Suprapubic skin (tissue), 4 donors: ENCODE data around the gene RCBTB2. TPM values are rescaled to one million over a fixed set of nuclear protein-coding genes. Genes with fewer than 3 reads are reported as not detected.
A peak's percentile ranks its signal among the peaks of the same experiment; 100 is the strongest.

Source experiments
- DNase-seq, 2 donors: peaks; one replicate each; pipeline ENCODE4 v3.0.0-alpha.2; 2019; ENCODE audit warnings: low spot score in 2 of 2
- H3K27ac ChIP-seq: fragments of 200-600 bp; sonication (generic); one replicate; pipeline ENCODE4 v1.5.1; 2019
- H3K27me3 ChIP-seq: fragments of 200-600 bp; sonication (generic); one replicate; pipeline ENCODE4 v1.5.1; 2019
- H3K36me3 ChIP-seq: fragments of 200-600 bp; sonication (generic); one replicate; pipeline ENCODE4 v1.5.1; 2019
- H3K4me1 ChIP-seq: fragments of 200-600 bp; sonication (generic); one replicate; pipeline ENCODE4 v1.5.1; 2019
- H3K4me3 ChIP-seq: fragments of 200-600 bp; sonication (generic); one replicate; pipeline ENCODE4 v1.5.1; 2019; ENCODE audit warnings: mild to moderate bottlenecking
- H3K9me3 ChIP-seq: fragments of 200-600 bp; sonication (generic); one replicate; pipeline ENCODE4 v1.5.1; 2019
- CTCF ChIP-seq, 2 donors: fragments of 200-600 bp in 1 of 2; fragments of 450-650 bp in 1 of 2; sonication (generic) in 1 of 2; IDR thresholded peaks; one replicate each; pipeline ENCODE4 v1.5.1; 2016 to 2019; ENCODE audit warnings: antibody characterized with exemption in 2 of 2, mild to moderate bottlenecking in 1 of 2, moderate library complexity in 1 of 2
- EP300 ChIP-seq: sonication (generic); formaldehyde crosslinking; IDR thresholded peaks from one replicate; pipeline ENCODE4 v1.6.1; 2017; ENCODE audit warnings: antibody characterized with exemption
- POLR2A ChIP-seq, 2 donors: fragments of 450-650 bp; IDR thresholded peaks; one replicate each; pipeline ENCODE4 v1.6.1; 2017; ENCODE audit warnings: antibody characterized with exemption in 2 of 2, mild to moderate bottlenecking in 2 of 2, moderate library complexity in 2 of 2
- POLR2AphosphoS5 ChIP-seq, 3 donors: sonication (generic); formaldehyde crosslinking; IDR thresholded peaks; one replicate each; pipeline ENCODE4 v1.6.1; 2017; ENCODE audit warnings: antibody characterized with exemption in 3 of 3
- WGBS: methylation state at CpG from one replicate; pipeline ENCODE4 v1.1.5; 2018; 5-methylcytosine and 5-hydroxymethylcytosine counted together
- total RNA-seq, 4 donors: library from RNA; depleted of rRNA; stranded (reverse); fragments of >200 nt; gene quantifications; one replicate each; pipeline ENCODE4 v1.1.0, GENCODE V29; 2016

Gene RCBTB2
- total RNA-seq, 4 donors from 2014 or later = 2.9 to 5.8 (median 4.4) TPM

DNA sequence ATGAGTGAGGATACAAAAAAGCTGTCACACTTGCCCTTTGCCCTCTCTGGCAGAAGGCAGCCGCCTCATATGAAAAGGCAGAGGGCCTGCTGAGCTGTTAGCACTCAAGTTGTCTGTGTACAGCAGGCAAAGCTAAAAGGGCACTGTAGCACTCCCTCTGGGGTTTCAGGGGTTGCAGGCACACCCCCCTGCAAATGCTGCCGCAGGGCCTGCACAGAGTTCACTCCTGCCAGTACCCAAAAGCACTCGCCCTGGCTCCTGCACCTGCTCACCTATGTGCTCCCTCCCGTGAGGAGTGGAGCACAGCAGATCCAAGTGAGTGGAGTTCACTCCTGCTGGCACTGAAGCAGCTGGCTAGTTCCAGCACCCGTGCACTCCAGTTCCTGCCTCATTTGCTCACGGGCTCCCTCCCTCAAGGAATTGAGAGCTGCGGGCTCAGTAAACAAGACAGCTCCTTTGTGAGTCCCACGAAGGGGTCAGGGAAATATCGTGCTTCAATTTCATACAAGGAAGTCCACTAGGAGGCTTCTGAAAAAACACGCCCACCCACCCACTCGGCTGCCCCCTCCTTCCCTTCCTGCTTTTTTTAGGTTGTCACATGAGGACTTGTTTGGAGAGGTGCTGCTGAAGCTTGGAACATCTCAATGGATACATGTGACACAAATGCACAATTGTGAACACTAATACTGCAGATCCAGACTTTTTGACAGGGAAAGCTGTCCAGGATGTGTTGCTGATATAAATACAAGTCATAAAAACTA is 9.9 kb upstream of the RCBTB2 start:
- Histone ChIP-seq H3K36me3 (no peaks in the 10 kb centered on the region), H3K4me3 (no peak overlapping the region), H3K9me3 (no peaks in the 10 kb centered on the region), H3K4me1 (peaks cover 16% of the 10 kb centered on the region), H3K27ac (peak overlapping the region; percentile 67), H3K27me3 (no peaks in the 10 kb centered on the region)
- peak in 1 of 2 donors; percentile 73 for DNase-seq
- TF ChIP-seq POLR2A (IDR thresholded peaks at IDR 0.05) (no peak), EP300 (no peak), POLR2AphosphoS5 (IDR thresholded peaks at IDR 0.05) (no peak), CTCF (IDR thresholded peaks at IDR 0.05) (no peak)
- WGBS = 8% methylated on average over 6 of the region's 11 CpGs

- TF ChIP-seq POLR2A (IDR thresholded peaks at IDR 0.05) (no peak), CTCF (IDR thresholded peaks at IDR 0.05) (no peak), EP300 (no peak)
- no peak for DNase-seq
- peak overlapping the region; percentile 67 for H3K27ac ChIP-seq
- H3K4me3 ChIP-seq = no peak overlapping the region
- H3K36me3 ChIP-seq = no peaks in the 10 kb centered on the region
- H3K4me1 ChIP-seq = peaks cover 16% of the 10 kb centered on the region
- no peaks in the 10 kb centered on the region for H3K27me3 ChIP-seq
- 87% methylated on average over 4 of the region's 4 CpGs for WGBS
- H3K9me3 ChIP-seq = no peaks in the 10 kb centered on the region
These were observed 9.3 kb upstream of the RCBTB2 start for GRCh38 chr13:48542138-48542537.

GRCh38 chr13:48539550-48539949 is 6.7 kb upstream of the RCBTB2 start:
- Histone ChIP-seq H3K9me3 (no peaks in the 10 kb centered on the region), H3K27ac (no peak overlapping the region), H3K4me3 (no peak overlapping the region), H3K4me1 (peaks cover 16% of the 10 kb centered on the region), H3K27me3 (no peaks in the 10 kb centered on the region), H3K36me3 (no peaks in the 10 kb centered on the region)
- no peak for TF ChIP-seq POLR2AphosphoS5 (IDR thresholded peaks at IDR 0.05)
- DNase-seq = no peak

DNA sequence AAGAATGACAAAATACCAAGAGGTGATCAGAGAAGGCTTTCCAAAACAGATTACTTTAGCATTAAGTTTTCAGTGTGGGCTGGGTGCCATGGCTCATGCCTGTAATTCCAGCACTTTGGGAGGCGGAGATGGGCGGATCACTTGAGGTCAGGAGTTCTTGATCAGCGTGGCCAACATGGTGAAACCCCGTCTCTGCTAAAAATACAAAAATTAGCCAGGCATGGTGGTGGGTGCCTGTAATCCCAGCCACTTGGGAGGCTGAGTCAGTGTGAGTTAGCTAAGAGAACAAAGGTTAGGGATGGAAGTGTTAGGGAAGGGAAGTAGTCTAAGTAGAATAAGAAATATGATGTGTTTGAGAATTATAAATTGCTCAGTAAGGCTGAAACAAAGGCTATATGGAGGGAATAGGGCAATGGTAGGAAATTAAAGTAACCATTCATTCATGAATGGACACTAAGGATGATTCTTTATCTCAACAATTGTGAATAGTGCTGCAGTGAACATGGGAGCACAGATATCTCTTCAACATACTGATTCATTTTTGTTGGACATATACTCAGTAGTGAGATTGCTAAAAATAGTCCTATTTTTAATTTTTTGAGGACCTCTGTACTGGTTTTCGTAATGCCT is 3.9 kb upstream of the RCBTB2 start:
- Histone ChIP-seq H3K27me3 (no peaks in the 10 kb centered on the region), H3K9me3 (no peaks in the 10 kb centered on the region), H3K4me1 (peaks cover 9% of the 10 kb centered on the region), H3K36me3 (no peaks in the 10 kb centered on the region), H3K27ac (no peak overlapping the region), H3K4me3 (no peak overlapping the region)
- DNase-seq = no peak
- WGBS = 83% methylated on average over 5 of the region's 5 CpGs
- TF ChIP-seq EP300 = no peak
- no peak for TF ChIP-seq CTCF (IDR thresholded peaks at IDR 0.05)
- TF ChIP-seq POLR2A (IDR thresholded peaks at IDR 0.05) = no peak
- TF ChIP-seq POLR2AphosphoS5 (IDR thresholded peaks at IDR 0.05) = no peak

DNA sequence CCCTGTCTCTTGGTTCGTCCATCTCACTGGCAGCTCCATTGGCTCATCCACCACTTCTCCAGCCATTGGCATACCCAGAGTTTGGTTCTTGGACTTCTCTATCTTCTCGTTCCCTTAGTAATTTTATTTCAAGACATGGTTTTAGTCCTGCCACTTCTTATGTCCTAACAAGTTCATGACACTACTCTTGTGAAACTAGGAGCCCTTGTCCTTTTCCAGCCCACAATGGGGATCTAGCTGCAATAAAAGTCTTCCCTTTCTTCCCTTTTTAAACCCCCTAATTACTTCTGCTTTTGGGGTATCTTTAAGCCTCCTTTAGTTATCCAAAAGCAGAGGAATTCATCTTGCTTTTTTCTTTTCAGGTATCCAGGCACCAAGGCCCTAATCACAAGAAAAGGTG is 2.9 kb upstream of the RCBTB2 start:
- 96% methylated on average over 2 of the region's 2 CpGs for WGBS
- no peak for TF ChIP-seq POLR2A (IDR thresholded peaks at IDR 0.05)
- TF ChIP-seq CTCF (IDR thresholded peaks at IDR 0.05) = no peak
- no peak for TF ChIP-seq EP300
- TF ChIP-seq POLR2AphosphoS5 (IDR thresholded peaks at IDR 0.05) = no peak
- H3K4me1 ChIP-seq = peaks cover 16% of the 10 kb centered on the region
- no peak overlapping the region for H3K4me3 ChIP-seq
- no peak for DNase-seq
- H3K27me3 ChIP-seq = no peaks in the 10 kb centered on the region
- no peaks in the 10 kb centered on the region for H3K9me3 ChIP-seq
- H3K36me3 ChIP-seq = no peaks in the 10 kb centered on the region
- no peak overlapping the region for H3K27ac ChIP-seq
